OCI-LY1 (cell line): ENCODE data around the gene FAM151A.

Experiments
- EZH2 ChIP-seq: fragments of 200-600 bp; sonication (generic), shearing (Covaris generic); IDR thresholded peaks from 2 replicates; pipeline ENCODE4 v1.8.0; 2017; ENCODE audit warnings: borderline replicate concordance, mixed run types, mild to moderate bottlenecking, antibody characterized with exemption, low read length, moderate library complexity, mixed read lengths
- TF ChIP-seq, protein P1 (sequence below): fragments of 200-600 bp; sonication (generic), shearing (Covaris generic); IDR thresholded peaks from 2 replicates; pipeline ENCODE4 v1.5.1; 2017; ENCODE audit warnings: mild to moderate bottlenecking, antibody characterized with exemption, low read length, moderate library complexity, mixed read lengths

DNA sequence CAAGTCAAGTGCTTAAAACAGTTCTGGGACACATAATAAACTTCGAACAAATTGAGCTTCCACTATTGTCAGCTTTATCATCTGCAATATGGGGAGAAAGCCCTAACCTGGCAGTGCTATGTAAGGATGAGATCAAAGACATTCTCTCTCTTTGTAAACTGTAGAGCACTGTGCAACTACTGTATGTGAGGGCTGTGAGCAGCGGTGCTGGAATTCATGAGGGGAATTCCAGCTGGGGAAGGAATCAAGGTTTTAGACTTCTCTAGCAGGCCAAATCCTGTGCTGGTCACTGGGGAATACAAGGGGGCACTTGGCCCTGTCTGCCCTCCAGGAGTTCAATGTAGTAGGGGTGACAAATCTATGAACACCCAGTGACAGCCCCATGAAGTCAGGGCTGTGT lies 9.3 kb downstream of the FAM151A start:
- TF ChIP-seq EZH2 = no peak
- TF ChIP-seq, protein P1, sequence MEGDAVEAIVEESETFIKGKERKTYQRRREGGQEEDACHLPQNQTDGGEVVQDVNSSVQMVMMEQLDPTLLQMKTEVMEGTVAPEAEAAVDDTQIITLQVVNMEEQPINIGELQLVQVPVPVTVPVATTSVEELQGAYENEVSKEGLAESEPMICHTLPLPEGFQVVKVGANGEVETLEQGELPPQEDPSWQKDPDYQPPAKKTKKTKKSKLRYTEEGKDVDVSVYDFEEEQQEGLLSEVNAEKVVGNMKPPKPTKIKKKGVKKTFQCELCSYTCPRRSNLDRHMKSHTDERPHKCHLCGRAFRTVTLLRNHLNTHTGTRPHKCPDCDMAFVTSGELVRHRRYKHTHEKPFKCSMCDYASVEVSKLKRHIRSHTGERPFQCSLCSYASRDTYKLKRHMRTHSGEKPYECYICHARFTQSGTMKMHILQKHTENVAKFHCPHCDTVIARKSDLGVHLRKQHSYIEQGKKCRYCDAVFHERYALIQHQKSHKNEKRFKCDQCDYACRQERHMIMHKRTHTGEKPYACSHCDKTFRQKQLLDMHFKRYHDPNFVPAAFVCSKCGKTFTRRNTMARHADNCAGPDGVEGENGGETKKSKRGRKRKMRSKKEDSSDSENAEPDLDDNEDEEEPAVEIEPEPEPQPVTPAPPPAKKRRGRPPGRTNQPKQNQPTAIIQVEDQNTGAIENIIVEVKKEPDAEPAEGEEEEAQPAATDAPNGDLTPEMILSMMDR = no peak
